ENCODE measurements around the gene CDR2L.
A peak's percentile ranks its signal among the peaks of the same experiment; 100 is the strongest.

CDR2L gene

GRCh38 chr17:75009139-75009724 lies 21.8 kb downstream of the CDR2L start:
- H3K9me3 ChIP-seq (ENCODE audit: control insufficient read depth, low read length): no peaks in the 10 kb centered on the region
- no peak overlapping the region for H3K4me3 ChIP-seq (ENCODE audit: insufficient read depth, low read depth, low read length, poor library complexity, severe bottlenecking)
- no peak for DNase-seq
- no peaks in the 10 kb centered on the region for H3K36me3 ChIP-seq (ENCODE audit: control insufficient read depth, insufficient read depth, low read length)
- peaks cover 14% of the 10 kb centered on the region for H3K4me1 ChIP-seq (ENCODE audit: control insufficient read depth, insufficient read depth, low read length, poor library complexity, severe bottlenecking)
- H3K27me3 ChIP-seq (replicated peaks; ENCODE audit: control insufficient read depth, insufficient read depth, low read length, poor library complexity, severe bottlenecking): no peaks in the 10 kb centered on the region
- H3K27ac ChIP-seq (ENCODE audit: insufficient read depth, low read length, poor library complexity, severe bottlenecking): no peak overlapping the region

GRCh38 chr17:75010683-75011400 lies 23.4 kb downstream of the CDR2L start:
- Histone ChIP-seq H3K27me3 (replicated peaks; ENCODE audit: control insufficient read depth, insufficient read depth, low read length, poor library complexity, severe bottlenecking) (no peaks in the 10 kb centered on the region), H3K9me3 (ENCODE audit: control insufficient read depth, low read length) (no peaks in the 10 kb centered on the region), H3K4me1 (ENCODE audit: control insufficient read depth, insufficient read depth, low read length, poor library complexity, severe bottlenecking) (peaks cover 14% of the 10 kb centered on the region), H3K4me3 (ENCODE audit: insufficient read depth, low read depth, low read length, poor library complexity, severe bottlenecking) (no peak overlapping the region), H3K36me3 (ENCODE audit: control insufficient read depth, insufficient read depth, low read length) (no peaks in the 10 kb centered on the region), H3K27ac (ENCODE audit: insufficient read depth, low read length, poor library complexity, severe bottlenecking) (no peak overlapping the region)
- no peak for DNase-seq

- peak overlapping the region; percentile 91 for H3K4me3 ChIP-seq (ENCODE audit: insufficient read depth, low read depth, low read length, poor library complexity, severe bottlenecking)
- peaks cover 14% of the 10 kb centered on the region for H3K4me1 ChIP-seq (ENCODE audit: control insufficient read depth, insufficient read depth, low read length, poor library complexity, severe bottlenecking)
- no peak for DNase-seq
- H3K27me3 ChIP-seq (replicated peaks; ENCODE audit: control insufficient read depth, insufficient read depth, low read length, poor library complexity, severe bottlenecking): no peaks in the 10 kb centered on the region
- H3K36me3 ChIP-seq (ENCODE audit: control insufficient read depth, insufficient read depth, low read length): peaks cover 5% of the 10 kb centered on the region
- peak overlapping the region; percentile 75 for H3K27ac ChIP-seq (ENCODE audit: insufficient read depth, low read length, poor library complexity, severe bottlenecking)
- H3K9me3 ChIP-seq (ENCODE audit: control insufficient read depth, low read length): no peaks in the 10 kb centered on the region
These were observed 24.1 kb downstream of the CDR2L start for GRCh38 chr17:75011401-75012095.

- H3K4me3 ChIP-seq (ENCODE audit: insufficient read depth, low read depth, low read length, poor library complexity, severe bottlenecking): peak overlapping the region; percentile 91
- peaks cover 14% of the 10 kb centered on the region for H3K4me1 ChIP-seq (ENCODE audit: control insufficient read depth, insufficient read depth, low read length, poor library complexity, severe bottlenecking)
- H3K27me3 ChIP-seq (replicated peaks; ENCODE audit: control insufficient read depth, insufficient read depth, low read length, poor library complexity, severe bottlenecking): no peaks in the 10 kb centered on the region
- no peak for DNase-seq
- H3K9me3 ChIP-seq (ENCODE audit: control insufficient read depth, low read length): no peaks in the 10 kb centered on the region
- peaks cover 10% of the 10 kb centered on the region for H3K36me3 ChIP-seq (ENCODE audit: control insufficient read depth, insufficient read depth, low read length)
- peak overlapping the region; percentile 75 for H3K27ac ChIP-seq (ENCODE audit: insufficient read depth, low read length, poor library complexity, severe bottlenecking)
These were observed 24.6 kb downstream of the CDR2L start for GRCh38 chr17:75012096-75012345.

GRCh38 chr17:75012346-75013091 lies 25.1 kb downstream of the CDR2L start, which contains the start of gene MRPL58:
Gene MRPL58, plus strand, starts transcription at chr17:75012670. Its CDS starts 17 bp downstream, at chr17:75012687.
- Histone ChIP-seq H3K4me1 (ENCODE audit: control insufficient read depth, insufficient read depth, low read length, poor library complexity, severe bottlenecking) (peaks cover 14% of the 10 kb centered on the region), H3K27me3 (replicated peaks; ENCODE audit: control insufficient read depth, insufficient read depth, low read length, poor library complexity, severe bottlenecking) (no peaks in the 10 kb centered on the region), H3K27ac (ENCODE audit: insufficient read depth, low read length, poor library complexity, severe bottlenecking) (peak within 1 kb of the TSS; percentile 75), H3K4me3 (ENCODE audit: insufficient read depth, low read depth, low read length, poor library complexity, severe bottlenecking) (peak within 1 kb of the TSS; percentile 91), H3K9me3 (ENCODE audit: control insufficient read depth, low read length) (no peaks in the 10 kb centered on the region), H3K36me3 (ENCODE audit: control insufficient read depth, insufficient read depth, low read length) (peaks cover 10% of the 10 kb centered on the region)
- DNase-seq: peak; percentile 53 to 66 (median 62)

- peak overlapping the region; percentile 91 for H3K4me3 ChIP-seq (ENCODE audit: insufficient read depth, low read depth, low read length, poor library complexity, severe bottlenecking)
- H3K27me3 ChIP-seq (replicated peaks; ENCODE audit: control insufficient read depth, insufficient read depth, low read length, poor library complexity, severe bottlenecking): no peaks in the 10 kb centered on the region
- H3K9me3 ChIP-seq (ENCODE audit: control insufficient read depth, low read length): no peaks in the 10 kb centered on the region
- peaks cover 14% of the 10 kb centered on the region for H3K4me1 ChIP-seq (ENCODE audit: control insufficient read depth, insufficient read depth, low read length, poor library complexity, severe bottlenecking)
- H3K27ac ChIP-seq (ENCODE audit: insufficient read depth, low read length, poor library complexity, severe bottlenecking): peak overlapping the region; percentile 75
- DNase-seq: no peak
- H3K36me3 ChIP-seq (ENCODE audit: control insufficient read depth, insufficient read depth, low read length): peaks cover 12% of the 10 kb centered on the region
These were observed 25.7 kb downstream of the CDR2L start for GRCh38 chr17:75013092-75013559.

GRCh38 chr17:75019146-75019545 lies 31.7 kb downstream of the CDR2L start:
- Histone ChIP-seq H3K36me3 (ENCODE audit: control insufficient read depth, insufficient read depth, low read length) (peaks cover 52% of the 10 kb centered on the region), H3K27me3 (replicated peaks; ENCODE audit: control insufficient read depth, insufficient read depth, low read length, poor library complexity, severe bottlenecking) (no peaks in the 10 kb centered on the region), H3K4me1 (ENCODE audit: control insufficient read depth, insufficient read depth, low read length, poor library complexity, severe bottlenecking) (no peaks in the 10 kb centered on the region), H3K9me3 (ENCODE audit: control insufficient read depth, low read length) (no peaks in the 10 kb centered on the region), H3K4me3 (ENCODE audit: insufficient read depth, low read depth, low read length, poor library complexity, severe bottlenecking) (no peak overlapping the region), H3K27ac (ENCODE audit: insufficient read depth, low read length, poor library complexity, severe bottlenecking) (no peak overlapping the region)
- no peak for DNase-seq

GRCh38 chr17:75019710-75020109 lies 32.3 kb downstream of the CDR2L start:
- Histone ChIP-seq H3K36me3 (ENCODE audit: control insufficient read depth, insufficient read depth, low read length) (peaks cover 52% of the 10 kb centered on the region), H3K4me1 (ENCODE audit: control insufficient read depth, insufficient read depth, low read length, poor library complexity, severe bottlenecking) (no peaks in the 10 kb centered on the region), H3K9me3 (ENCODE audit: control insufficient read depth, low read length) (no peaks in the 10 kb centered on the region), H3K4me3 (ENCODE audit: insufficient read depth, low read depth, low read length, poor library complexity, severe bottlenecking) (no peak overlapping the region), H3K27ac (ENCODE audit: insufficient read depth, low read length, poor library complexity, severe bottlenecking) (no peak overlapping the region), H3K27me3 (replicated peaks; ENCODE audit: control insufficient read depth, insufficient read depth, low read length, poor library complexity, severe bottlenecking) (no peaks in the 10 kb centered on the region)
- DNase-seq: no peak

GRCh38 chr17:75020331-75021110 lies 33.1 kb downstream of the CDR2L start:
- no peak overlapping the region for H3K27ac ChIP-seq (ENCODE audit: insufficient read depth, low read length, poor library complexity, severe bottlenecking)
- H3K27me3 ChIP-seq (replicated peaks; ENCODE audit: control insufficient read depth, insufficient read depth, low read length, poor library complexity, severe bottlenecking): no peaks in the 10 kb centered on the region
- no peaks in the 10 kb centered on the region for H3K9me3 ChIP-seq (ENCODE audit: control insufficient read depth, low read length)
- no peaks in the 10 kb centered on the region for H3K4me1 ChIP-seq (ENCODE audit: control insufficient read depth, insufficient read depth, low read length, poor library complexity, severe bottlenecking)
- H3K4me3 ChIP-seq (ENCODE audit: insufficient read depth, low read depth, low read length, poor library complexity, severe bottlenecking): no peak overlapping the region
- peaks cover 52% of the 10 kb centered on the region for H3K36me3 ChIP-seq (ENCODE audit: control insufficient read depth, insufficient read depth, low read length)
- no peak for DNase-seq

Measured in effector memory CD4-positive, alpha-beta T cell (primary cell).